ES-I3 (cell line): ENCODE measurements around the gene EPN1.

ENCODE experiments used
- H3K36me3 ChIP-seq: 2 replicates; pipeline ENCODE4 v1.6.1; 2013; ENCODE audit warnings: mild to moderate bottlenecking, low read length, control low read depth, moderate library complexity; ENCODE audit not compliant: insufficient read depth
- H3K4me1 ChIP-seq: 2 replicates; pipeline ENCODE4 v1.6.1; 2013; ENCODE audit warnings: mild to moderate bottlenecking, control low read depth, low read length; ENCODE audit not compliant: insufficient read depth
- H3K9ac ChIP-seq: 2 replicates; pipeline ENCODE4 v1.6.1; 2013; ENCODE audit warnings: low read depth, mild to moderate bottlenecking, low read length, moderate library complexity
- H3K9me3 ChIP-seq: 2 replicates; pipeline ENCODE4 v1.6.1; 2013; ENCODE audit warnings: mild to moderate bottlenecking, low read length, moderate library complexity; ENCODE audit not compliant: control insufficient read depth, insufficient read depth

EPN1 gene

GRCh38 chr19:55650602-55651230 is 24.3 kb upstream of the EPN1 start:
- H3K36me3 ChIP-seq: peaks cover under 1% of the 10 kb centered on the region; the same call in 1 of the 2 replicates
- no peak overlapping the region for H3K9ac ChIP-seq
- no peaks in the 10 kb centered on the region for H3K9me3 ChIP-seq
- H3K4me1 ChIP-seq: no peaks in the 10 kb centered on the region

DNA sequence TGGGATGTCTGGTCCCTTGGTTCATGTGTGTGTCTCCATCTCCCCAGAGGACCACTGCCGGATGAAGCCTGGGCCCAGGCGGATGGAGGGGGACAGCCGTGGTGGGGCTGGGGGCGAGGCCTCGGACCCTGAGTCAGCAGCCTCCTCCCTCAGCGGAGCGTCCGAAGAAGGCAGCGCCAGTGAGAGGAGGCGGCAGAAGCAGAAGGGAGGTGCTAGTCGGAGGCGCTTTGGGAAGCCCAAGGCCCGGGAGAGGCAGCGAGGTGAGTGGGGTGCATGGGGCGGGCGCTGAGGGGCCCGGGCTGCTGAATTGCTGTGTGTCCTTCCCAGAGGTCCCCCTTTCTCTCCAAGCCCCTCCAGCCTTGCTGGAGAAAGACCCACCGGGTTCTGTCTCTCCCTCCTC is 23.8 kb upstream of the EPN1 start:
- Histone ChIP-seq H3K9ac (no peak overlapping the region), H3K9me3 (no peaks in the 10 kb centered on the region), H3K4me1 (no peaks in the 10 kb centered on the region), H3K36me3 (no peaks in the 10 kb centered on the region)

- no peaks in the 10 kb centered on the region for H3K9me3 ChIP-seq
- H3K36me3 ChIP-seq: no peaks in the 10 kb centered on the region
- peak overlapping the region; percentile 96 for H3K9ac ChIP-seq
- peaks cover 12% of the 10 kb centered on the region for H3K4me1 ChIP-seq
These were observed 22.5 kb upstream of the EPN1 start for GRCh38 chr19:55652311-55653128.

GRCh38 chr19:55653651-55654322 is 21.2 kb upstream of the EPN1 start:
- Histone ChIP-seq H3K9me3 (no peaks in the 10 kb centered on the region), H3K36me3 (no peaks in the 10 kb centered on the region), H3K9ac (peak overlapping the region; percentile 96), H3K4me1 (peaks cover 18% of the 10 kb centered on the region)

GRCh38 chr19:55654323-55654867 is 20.6 kb upstream of the EPN1 start:
- H3K9ac ChIP-seq: peak overlapping the region; percentile 96
- H3K36me3 ChIP-seq: no peaks in the 10 kb centered on the region
- H3K4me1 ChIP-seq: peaks cover 18% of the 10 kb centered on the region
- H3K9me3 ChIP-seq: no peaks in the 10 kb centered on the region

- Histone ChIP-seq H3K36me3 (no peaks in the 10 kb centered on the region), H3K4me1 (peaks cover 18% of the 10 kb centered on the region), H3K9me3 (no peaks in the 10 kb centered on the region), H3K9ac (peak within 1 kb of the TSS; percentile 96)
These were observed 20.0 kb upstream of the EPN1 start, which contains the start of gene U2AF2 for GRCh38 chr19:55654868-55655647. Gene U2AF2, plus strand, starts transcription at chr19:55655035. Its CDS starts 70 bp downstream, at chr19:55655105.

DNA sequence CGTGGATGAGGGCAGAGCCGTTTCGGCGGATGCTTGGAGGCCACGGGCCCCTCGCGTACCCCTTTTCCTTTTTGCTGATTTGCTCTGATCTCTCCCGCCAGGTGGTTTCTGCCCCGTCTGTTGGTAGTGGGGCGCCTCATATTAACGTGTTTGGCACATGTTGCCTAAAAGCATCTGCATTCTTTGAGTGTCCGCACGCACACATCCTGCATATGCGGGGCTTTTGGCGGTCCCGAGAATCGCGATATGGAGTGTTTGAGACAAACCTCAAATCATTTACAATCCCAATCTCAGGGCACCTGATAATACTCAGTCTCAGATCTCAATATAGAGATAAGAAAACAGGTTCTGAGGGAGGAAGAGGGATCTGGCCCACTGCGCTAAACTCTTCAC is 19.4 kb upstream of the EPN1 start:
- H3K4me1 ChIP-seq: peaks cover 18% of the 10 kb centered on the region
- H3K36me3 ChIP-seq: no peaks in the 10 kb centered on the region
- H3K9me3 ChIP-seq: no peaks in the 10 kb centered on the region
- peak overlapping the region; percentile 84 for H3K9ac ChIP-seq

DNA sequence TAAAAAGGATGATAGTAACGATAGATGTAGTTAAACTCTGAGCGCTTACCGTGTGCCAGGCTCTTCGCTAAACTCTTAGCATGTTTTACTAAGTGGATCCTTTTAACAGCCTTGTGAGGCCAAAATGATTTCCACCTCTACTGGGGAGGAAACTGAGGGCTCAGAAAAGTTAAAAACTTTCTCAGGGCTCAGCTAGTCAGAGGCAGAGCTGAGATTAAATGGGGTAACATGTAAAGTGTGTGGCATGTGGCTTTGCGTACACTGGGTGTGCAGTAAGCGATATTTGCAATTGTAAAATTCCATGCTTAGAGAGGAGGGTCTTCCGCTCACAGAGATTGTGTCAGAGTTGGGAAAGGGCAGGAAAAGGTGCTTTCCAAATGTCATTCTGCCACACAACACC is 18.5 kb upstream of the EPN1 start:
- H3K36me3 ChIP-seq: peaks cover 2% of the 10 kb centered on the region; the same call in 1 of the 2 replicates
- H3K4me1 ChIP-seq: peaks cover 18% of the 10 kb centered on the region
- H3K9me3 ChIP-seq: no peaks in the 10 kb centered on the region
- H3K9ac ChIP-seq: peak overlapping the region; percentile 84

- Histone ChIP-seq H3K9me3 (no peaks in the 10 kb centered on the region), H3K9ac (peak overlapping the region; percentile 84), H3K36me3 (peaks cover 4% of the 10 kb centered on the region; the same call in 1 of the 2 replicates), H3K4me1 (peaks cover 18% of the 10 kb centered on the region)
These were observed 17.9 kb upstream of the EPN1 start for GRCh38 chr19:55656988-55657747.

GRCh38 chr19:55658846-55659459 is 16.1 kb upstream of the EPN1 start:
- Histone ChIP-seq H3K36me3 (peaks cover 19% of the 10 kb centered on the region), H3K9me3 (no peaks in the 10 kb centered on the region), H3K4me1 (peaks cover 18% of the 10 kb centered on the region), H3K9ac (no peak overlapping the region)

- Histone ChIP-seq H3K9me3 (no peaks in the 10 kb centered on the region), H3K9ac (peak overlapping the region; percentile 6; the same call in 1 of the 2 replicates), H3K4me1 (peaks cover 18% of the 10 kb centered on the region), H3K36me3 (peaks cover 23% of the 10 kb centered on the region)
These were observed 15.2 kb upstream of the EPN1 start for GRCh38 chr19:55659822-55660221.

- Histone ChIP-seq H3K4me1 (peaks cover 18% of the 10 kb centered on the region), H3K9ac (no peak overlapping the region), H3K36me3 (peaks cover 23% of the 10 kb centered on the region), H3K9me3 (no peaks in the 10 kb centered on the region)
These were observed 14.6 kb upstream of the EPN1 start for GRCh38 chr19:55660404-55660803.

- Histone ChIP-seq H3K4me1 (peaks cover 18% of the 10 kb centered on the region), H3K36me3 (peaks cover 23% of the 10 kb centered on the region), H3K9ac (no peak overlapping the region), H3K9me3 (no peaks in the 10 kb centered on the region)
These were observed 14.0 kb upstream of the EPN1 start for GRCh38 chr19:55660991-55661390.
